Measurements from ENCODE around the gene GRIK1. TPM values are rescaled to one million over a fixed set of nuclear protein-coding genes. Genes with fewer than 3 reads are reported as not detected.

GRIK1 gene
- total RNA-seq, 2 donors from 2014 or later: 0.14 to 0.19 TPM

DNA sequence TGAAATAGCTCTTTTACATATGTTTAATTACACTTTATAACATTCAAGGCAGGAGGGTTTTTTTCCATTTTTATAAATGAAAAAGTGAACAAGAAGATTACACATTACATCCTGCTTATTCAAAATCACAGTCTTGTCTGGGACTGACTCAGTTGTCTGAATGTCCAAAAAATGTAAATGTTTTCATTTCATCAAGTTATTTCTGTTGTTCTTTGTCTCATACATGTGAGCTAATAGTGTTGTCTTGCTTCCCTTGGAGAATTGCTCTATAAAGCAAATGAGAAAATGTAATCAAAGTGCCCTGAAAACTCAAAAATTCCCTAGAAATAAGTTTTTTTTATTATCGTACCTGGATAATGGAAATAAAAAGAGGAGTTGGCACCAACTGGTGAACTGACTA, 242.9 kb downstream of the GRIK1 start:
- intact Hi-C loops (cut with DNase I): no loop called here
- DNase-seq (ENCODE audit: low spot score): no peak

DNA sequence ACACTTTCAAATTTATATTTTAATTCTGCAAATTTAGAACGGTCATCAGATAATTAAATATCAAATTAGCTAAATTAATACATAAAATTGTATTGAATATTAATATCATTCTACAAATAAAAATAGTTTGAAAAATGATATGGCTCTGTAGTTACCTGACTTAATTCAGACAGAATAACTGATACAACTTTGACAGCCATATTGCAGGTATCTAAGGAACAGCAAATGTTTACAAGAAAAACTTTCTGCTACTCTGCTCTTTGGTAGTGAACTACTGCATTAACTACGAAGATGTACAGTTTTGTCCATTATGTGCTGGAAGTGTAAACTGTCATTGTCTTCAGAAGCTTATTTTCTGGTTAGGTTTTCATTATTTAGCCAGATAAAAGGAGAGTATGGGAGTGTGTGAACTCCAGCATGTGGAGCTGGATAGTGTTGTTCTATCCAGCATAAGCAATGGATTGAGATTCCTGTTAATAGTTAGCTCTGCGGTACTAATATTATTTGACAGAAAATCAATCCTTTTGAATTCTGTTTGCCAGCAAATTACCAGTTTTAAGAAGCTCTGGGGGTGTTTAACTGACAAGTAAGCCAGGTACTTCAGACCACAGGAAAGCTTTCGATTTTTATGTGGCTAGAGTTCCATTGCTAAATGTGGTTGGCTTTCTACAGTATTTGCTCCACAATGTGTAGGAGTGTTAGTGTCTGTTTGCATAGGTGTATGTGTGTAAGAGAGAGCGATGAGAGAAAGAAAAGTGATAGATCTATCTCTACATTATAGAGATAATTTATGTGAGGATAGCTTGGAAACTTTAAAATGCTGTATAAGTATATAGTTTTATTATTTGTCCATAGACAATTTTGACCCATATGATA, 247.9 kb downstream of the GRIK1 start:
- intact Hi-C loops (cut with DNase I): no loop called here
- DNase-seq (ENCODE audit: low spot score): no peak

GRCh38 chr21:29689753-29690152, 250.0 kb downstream of the GRIK1 start:
- no peak for DNase-seq (ENCODE audit: low spot score)
- intact Hi-C loops (cut with DNase I): no loop called here

- no peak for DNase-seq (ENCODE audit: low spot score)
- intact Hi-C loops (cut with DNase I): no loop called here
Observed at GRCh38 chr21:29684106-29684505, 255.7 kb downstream of the GRIK1 start.

GRCh38 chr21:29682800-29683199, 257.0 kb downstream of the GRIK1 start:
- DNase-seq (ENCODE audit: low spot score): no peak
- intact Hi-C loops (cut with DNase I): no loop called here

DNA sequence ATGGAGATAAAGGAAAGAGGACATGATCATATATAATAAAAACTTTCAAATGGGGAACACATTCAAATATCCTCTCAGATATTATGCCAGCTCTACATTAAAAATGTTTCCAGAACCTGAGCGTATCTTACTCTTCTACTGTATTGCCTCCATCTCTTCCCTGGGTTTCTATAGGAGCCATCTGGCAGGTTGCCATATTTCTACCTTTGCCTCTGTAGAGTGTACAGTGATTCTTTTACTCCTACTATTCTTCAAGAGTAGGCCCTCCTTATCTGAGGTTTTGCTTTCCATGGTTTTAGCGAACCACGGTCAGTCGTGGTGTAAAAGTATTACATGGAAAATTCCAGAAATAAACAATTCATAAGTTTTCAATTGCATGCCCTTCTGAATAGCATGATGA, 259.5 kb downstream of the GRIK1 start:
- DNase-seq (ENCODE audit: low spot score): no peak
- intact Hi-C loops (cut with DNase I): no loop called here

DNA sequence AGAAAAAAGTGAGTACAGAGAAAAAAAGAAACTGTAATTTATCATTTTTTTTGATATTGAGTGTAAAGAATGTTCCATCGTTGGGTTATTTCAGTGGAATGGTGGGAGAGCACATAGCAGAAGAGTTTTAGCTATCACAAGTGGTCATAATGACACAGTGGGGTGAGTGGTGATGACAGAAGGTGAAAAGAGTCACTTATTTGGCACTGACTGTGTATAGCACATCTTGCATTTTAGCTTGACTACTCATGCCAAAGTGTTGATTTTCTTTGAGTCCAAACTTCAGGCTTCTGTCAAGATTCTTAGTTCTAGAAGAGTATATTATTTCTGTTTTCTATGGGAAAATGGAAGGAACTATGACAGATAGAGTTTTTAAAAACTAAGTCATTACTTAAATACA, 261.2 kb downstream of the GRIK1 start:
- DNase-seq (ENCODE audit: low spot score): no peak
- intact Hi-C loops (cut with DNase I): no loop called here

GRCh38 chr21:29677326-29677725, 262.5 kb downstream of the GRIK1 start:
- no peak for DNase-seq (ENCODE audit: low spot score)
- intact Hi-C loops (cut with DNase I): no loop called here

DNA sequence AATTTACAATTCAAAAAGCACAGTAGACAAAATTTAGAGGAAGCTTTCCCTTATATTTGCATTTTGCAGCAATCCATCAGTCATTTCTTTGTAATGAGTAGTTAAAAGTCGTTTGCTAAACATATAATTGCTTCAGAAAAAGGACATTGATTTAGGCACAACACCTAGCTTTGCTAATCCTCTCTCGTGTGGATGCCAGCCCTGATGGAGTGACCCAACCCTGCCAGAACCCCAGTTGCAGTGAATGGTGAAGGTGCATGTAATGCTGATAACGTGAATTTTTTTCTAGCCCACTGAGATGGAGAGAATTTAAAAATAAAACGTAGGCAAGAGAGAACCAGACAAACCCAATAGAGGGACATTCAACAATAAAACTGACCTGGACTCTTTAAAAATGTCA, 263.4 kb downstream of the GRIK1 start:
- no peak for DNase-seq (ENCODE audit: low spot score)
- intact Hi-C loops (cut with DNase I): no loop called here

GRCh38 chr21:29675451-29675850, 264.3 kb downstream of the GRIK1 start:
- intact Hi-C loops (cut with DNase I): no loop called here
- no peak for DNase-seq (ENCODE audit: low spot score)

DNA sequence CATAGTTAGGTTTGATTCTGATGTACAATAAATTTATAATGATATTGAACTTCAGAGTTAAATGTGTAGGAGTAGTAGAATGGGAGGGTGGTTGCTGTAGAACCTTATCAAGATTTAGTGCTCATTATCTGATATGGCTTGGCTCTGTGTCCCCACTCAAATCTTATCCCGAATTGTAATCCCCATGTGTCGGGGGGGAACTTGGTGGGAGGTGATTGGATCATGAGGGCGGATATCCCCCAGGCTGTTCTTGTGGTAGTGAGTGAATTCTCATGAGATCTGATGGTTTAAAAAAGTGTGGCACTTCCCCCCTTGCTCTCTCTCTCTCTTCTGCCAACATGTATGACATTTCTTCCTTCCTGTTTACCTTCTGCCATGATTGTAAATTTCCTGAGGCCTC, 265.5 kb downstream of the GRIK1 start:
- intact Hi-C loops (cut with DNase I): no loop called here
- DNase-seq (ENCODE audit: low spot score): no peak

DNA sequence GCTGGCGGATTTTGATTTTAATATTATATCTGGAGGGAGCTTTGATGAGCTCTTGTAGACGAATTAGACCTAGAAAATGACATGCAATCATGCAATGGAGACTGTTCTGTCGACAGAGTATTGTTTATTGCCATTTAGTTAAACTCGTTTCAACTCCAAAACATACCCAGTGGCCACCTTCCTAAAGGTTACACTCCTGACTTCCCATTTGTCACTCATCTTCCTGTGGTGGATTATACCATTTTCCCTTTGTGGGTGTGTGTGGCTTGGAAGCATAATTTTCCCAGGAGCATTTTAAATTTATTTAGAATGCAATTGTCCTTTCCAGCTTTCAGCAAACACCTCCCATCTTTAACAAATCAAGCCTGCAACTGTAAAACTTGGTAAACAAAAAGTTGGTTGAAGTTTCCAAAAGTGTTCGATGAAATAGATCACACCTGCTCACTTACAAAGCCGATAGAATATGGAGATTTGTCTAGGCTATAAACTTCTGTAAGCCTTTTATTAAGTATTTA, 266.6 kb downstream of the GRIK1 start:
- intact Hi-C loops (cut with DNase I): no loop called here
- no peak for DNase-seq (ENCODE audit: low spot score)

GRCh38 chr21:29671728-29672127, 268.1 kb downstream of the GRIK1 start:
- intact Hi-C loops (cut with DNase I): no loop called here
- no peak for DNase-seq (ENCODE audit: low spot score)

DNA sequence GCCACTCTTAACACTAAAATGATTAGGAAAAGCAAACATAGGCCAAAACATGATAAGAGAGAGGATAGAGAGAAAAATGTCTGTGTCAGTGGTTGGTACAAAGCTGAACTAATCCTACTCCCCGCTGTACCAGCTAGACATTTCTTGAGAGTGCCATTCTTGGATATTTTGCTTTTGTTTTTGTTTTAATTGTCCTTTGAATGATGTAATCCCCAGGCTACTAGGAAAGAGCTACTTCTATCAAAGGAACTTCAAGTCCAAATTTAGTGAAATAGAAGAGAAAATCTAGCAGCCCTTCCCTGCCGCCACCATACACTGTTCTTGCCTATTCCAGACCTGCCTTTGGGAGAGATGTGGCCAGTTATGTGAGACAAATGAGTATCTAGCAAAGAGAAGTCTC, 269.6 kb downstream of the GRIK1 start:
- DNase-seq (ENCODE audit: low spot score): no peak
- intact Hi-C loops (cut with DNase I): no loop called here

DNA sequence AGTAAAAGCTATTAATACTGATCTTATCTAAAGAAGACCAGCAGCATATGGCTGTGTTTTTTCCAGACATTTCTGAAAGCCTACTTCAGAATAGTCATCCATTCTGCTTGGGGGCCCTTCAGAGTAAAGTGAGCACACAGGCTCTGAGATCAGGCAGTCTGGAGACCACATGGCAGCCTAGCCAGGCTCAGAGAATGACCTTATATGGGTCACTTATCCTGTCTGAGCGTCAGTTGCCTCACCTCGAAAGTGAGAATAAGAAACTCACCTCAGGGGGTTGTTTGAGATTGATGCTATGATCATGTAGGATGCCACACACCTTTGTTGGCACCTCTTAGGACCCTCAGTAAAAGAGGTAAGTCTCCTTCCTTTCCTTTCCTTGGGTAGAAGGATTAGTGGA, 270.4 kb downstream of the GRIK1 start:
- no peak for DNase-seq (ENCODE audit: low spot score)
- intact Hi-C loops (cut with DNase I): no loop called here

DNA sequence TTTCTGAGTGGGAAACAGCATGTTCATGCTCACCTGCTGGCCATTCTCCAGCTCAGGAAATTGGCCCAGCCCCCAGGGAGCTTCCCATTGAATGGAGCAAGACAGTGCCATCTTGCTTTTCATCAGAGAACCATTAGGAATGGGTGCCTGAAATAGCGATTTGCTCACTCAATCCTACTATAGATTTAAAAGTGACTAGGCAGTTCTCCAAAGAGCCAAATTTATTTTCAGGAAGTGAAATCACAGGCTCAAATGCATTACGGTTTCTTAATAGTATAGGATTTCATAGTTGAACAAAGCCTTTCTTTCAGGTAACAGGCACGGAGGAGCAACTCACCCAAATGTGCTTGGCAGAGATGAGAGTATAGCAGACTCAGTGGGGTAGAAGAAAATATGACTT, 272.1 kb downstream of the GRIK1 start:
- intact Hi-C loops (cut with DNase I): no loop called here
- no peak for DNase-seq (ENCODE audit: low spot score)

- intact Hi-C loops (cut with DNase I): no loop called here
- DNase-seq (ENCODE audit: low spot score): no peak
Observed at GRCh38 chr21:29664615-29665014, 275.2 kb downstream of the GRIK1 start.

- intact Hi-C loops (cut with DNase I): no loop called here
- no peak for DNase-seq (ENCODE audit: low spot score)
Observed at GRCh38 chr21:29661672-29662442, 277.9 kb downstream of the GRIK1 start.

- no peak for DNase-seq (ENCODE audit: low spot score)
Observed at GRCh38 chr21:29660047-29660720, 279.6 kb downstream of the GRIK1 start.

GRCh38 chr21:29658934-29659203, 280.9 kb downstream of the GRIK1 start:
- no peak for DNase-seq (ENCODE audit: low spot score)
- intact Hi-C loops (cut with DNase I): no loop called here

More at GRCh38 chr21:29660047-29660720, 279.6 kb downstream of the GRIK1 start:
- intact Hi-C loops (cut with DNase I): no loop called here
